Measurements from ENCODE around the gene NDUFA3. TPM values are rescaled to one million over a fixed set of nuclear protein-coding genes. Genes with fewer than 3 reads are reported as not detected.

NDUFA3 gene
- total and polyA plus RNA-seq, 2 of the 13 experiments (the other 11 are each of a cell fraction or from before 2014, with no cell fraction given), result 31.6 to 75.4 TPM

GRCh38 chr19:54102421-54103169 lies at the start of gene NDUFA3 (continued):
- TF ChIP-seq ZNF687 (CRISPR knock-in tag; IDR thresholded peaks at IDR 0.05) (peak; percentile 78), ZNF569 (CRISPR knock-in tag; IDR thresholded peaks at IDR 0.05; ENCODE audit: borderline replicate concordance) (no peak), ZNF776 (CRISPR knock-in tag; IDR thresholded peaks at IDR 0.05) (peak; percentile 70; the same call in 1 of the 2 replicates), EZH2 (conservative IDR thresholded peaks at IDR 0.05; ENCODE audit: low read depth, low read length) (no peak), RFXANK (CRISPR knock-in tag; IDR thresholded peaks at IDR 0.05) (no peak), POLR2A (IDR thresholded peaks at IDR 0.05; ENCODE audit: insufficient read depth in 1 of 2, low read depth in 2 of 2, low read length in 2 of 2) (peak; percentile 44 to 87; a peak in 3 of 4 replicates), ZNF430 (CRISPR knock-in tag; IDR thresholded peaks at IDR 0.05) (0 out of 2 replicates have a peak, but pooled peaks have one; percentile 44), ZNF501 (CRISPR knock-in tag; IDR thresholded peaks at IDR 0.05) (peak; percentile 87), SRSF4 (IDR thresholded peaks at IDR 0.05; ENCODE audit: low read depth, low read length, poor library complexity, severe bottlenecking) (no peak), ARNTL (CRISPR knock-in tag; IDR thresholded peaks at IDR 0.05) (peak; percentile 50; the same call in 1 of the 2 replicates), ZNF724P (CRISPR knock-in tag; IDR thresholded peaks at IDR 0.05; ENCODE audit: borderline replicate concordance) (no peak), E2F1 (CRISPR knock-in tag; IDR thresholded peaks at IDR 0.05) (peak; percentile 75), ZNF639 (CRISPR knock-in tag; conservative IDR thresholded peaks at IDR 0.05) (peak; percentile 84), CREBL2 (CRISPR knock-in tag; IDR thresholded peaks at IDR 0.05; ENCODE audit: borderline replicate concordance) (peak; percentile 64; the same call in 1 of the 2 replicates), TSC22D2 (CRISPR knock-in tag; IDR thresholded peaks at IDR 0.05; ENCODE audit: borderline replicate concordance) (peak; percentile 56; the same call in 1 of the 2 replicates), BRCA1 (CRISPR knock-in tag; IDR thresholded peaks at IDR 0.05) (peak; percentile 58; the same call in 1 of the 2 replicates), MEIS1 (CRISPR knock-in tag; IDR thresholded peaks at IDR 0.05; ENCODE audit: borderline replicate concordance) (peak; percentile 64), ZFP37 (CRISPR knock-in tag; IDR thresholded peaks at IDR 0.05; ENCODE audit: borderline replicate concordance) (no peak), RFX3 (CRISPR knock-in tag; IDR thresholded peaks at IDR 0.05) (no peak), TAF1 (CRISPR knock-in tag; IDR thresholded peaks at IDR 0.05) (peak; percentile 89), ZSCAN5A (CRISPR knock-in tag; IDR thresholded peaks at IDR 0.05; ENCODE audit: borderline replicate concordance) (no peak), ZNF674 (CRISPR knock-in tag; IDR thresholded peaks at IDR 0.05; ENCODE audit: low read depth) (0 out of 2 replicates have a peak, but pooled peaks have one; percentile 23)
